Mesenchymal stem cell (in vitro differentiated cells and primary cell): ENCODE results near the gene MYEF2.

ENCODE experiments used
- DNase-seq: peaks from one replicate; pipeline ENCODE4 v3.0.0-alpha.2; 2013
- H2AFZ ChIP-seq: one replicate; pipeline ENCODE4 v1.6.1; 2013; ENCODE audit warnings: low read depth, mild to moderate bottlenecking, control low read depth, inconsistent platforms, low read length, moderate library complexity
- H2AK5ac ChIP-seq: 2 replicates; pipeline ENCODE4 v1.6.1; 2013; ENCODE audit warnings: low read length, moderate library complexity, mild to moderate bottlenecking, inconsistent platforms; ENCODE audit not compliant: severe bottlenecking
- H2BK120ac ChIP-seq: one replicate; pipeline ENCODE4 v1.6.1; 2013; ENCODE audit warnings: low read depth, mild to moderate bottlenecking, inconsistent platforms, low read length, moderate library complexity
- H2BK12ac ChIP-seq, 2 experiments: one replicate each; pipeline ENCODE4 v1.6.1; 2013; ENCODE audit warnings: inconsistent platforms in 2 of 2, low read length in 2 of 2, mild to moderate bottlenecking in 2 of 2, moderate library complexity in 2 of 2, control low read depth in 1 of 2
- H2BK15ac ChIP-seq: one replicate; pipeline ENCODE4 v1.6.1; 2013; ENCODE audit warnings: mild to moderate bottlenecking, low read depth, inconsistent platforms; ENCODE audit not compliant: poor library complexity, severe bottlenecking
- H2BK5ac ChIP-seq: 2 replicates; pipeline ENCODE4 v1.6.1; 2013; ENCODE audit warnings: low read depth, mild to moderate bottlenecking, low read length, control low read depth, inconsistent platforms; ENCODE audit not compliant: poor library complexity, severe bottlenecking
- H3K14ac ChIP-seq, 2 experiments: one replicate each; pipeline ENCODE4 v1.6.1; 2013; ENCODE audit warnings: inconsistent platforms in 2 of 2, low read length in 2 of 2, control low read depth in 1 of 2, mild to moderate bottlenecking in 1 of 2, moderate library complexity in 1 of 2
- H3K18ac ChIP-seq, 2 experiments: one replicate each; pipeline ENCODE4 v1.6.1; 2013; ENCODE audit warnings: inconsistent platforms in 2 of 2, low read length in 2 of 2, control low read depth in 1 of 2, low read depth in 1 of 2, mild to moderate bottlenecking in 1 of 2
- H3K23ac ChIP-seq, 2 experiments: one replicate each; pipeline ENCODE4 v1.6.1; 2013; ENCODE audit warnings: inconsistent platforms in 2 of 2, low read length in 2 of 2, mild to moderate bottlenecking in 2 of 2, moderate library complexity in 2 of 2, control low read depth in 1 of 2
- H3K27ac ChIP-seq: 2 replicates; pipeline ENCODE4 v1.5.1; 2013; ENCODE audit warnings: mild to moderate bottlenecking, moderate library complexity, low read length, control low read depth, inconsistent platforms; ENCODE audit not compliant: poor library complexity, severe bottlenecking
- H3K27me3 ChIP-seq, 2 experiments: 2 replicates each; pipeline versions ENCODE4 v1.6.1 to v1.7.0; 2013; ENCODE audit warnings: low read length in 2 of 2, mild to moderate bottlenecking in 2 of 2, moderate library complexity in 2 of 2, control low read depth in 1 of 2, inconsistent platforms in 1 of 2; ENCODE audit not compliant: control insufficient read depth in 1 of 2, insufficient read depth in 1 of 2
- H3K36me3 ChIP-seq, 2 experiments: 2 replicates each; pipeline versions ENCODE4 v1.6.1 to v1.7.0; 2013; ENCODE audit warnings: low read length in 2 of 2, control low read depth in 1 of 2, inconsistent platforms in 1 of 2, low read depth in 1 of 2, mild to moderate bottlenecking in 1 of 2; ENCODE audit not compliant: insufficient read depth in 2 of 2, control insufficient read depth in 1 of 2
- H3K4ac ChIP-seq, 2 experiments: one replicate each; pipeline ENCODE4 v1.6.1; 2013; ENCODE audit warnings: inconsistent platforms in 2 of 2, low read length in 2 of 2, mild to moderate bottlenecking in 2 of 2, moderate library complexity in 2 of 2, control low read depth in 1 of 2, low read depth in 1 of 2
- H3K4me1 ChIP-seq: 2 replicates; pipeline ENCODE4 v1.6.1; 2013; ENCODE audit warnings: low read depth, low read length, control low read depth; ENCODE audit not compliant: control insufficient read depth, insufficient read depth
- H3K4me2 ChIP-seq: 2 replicates; pipeline ENCODE4 v1.6.1; 2013; ENCODE audit warnings: low read length, mild to moderate bottlenecking, inconsistent platforms; ENCODE audit not compliant: poor library complexity, severe bottlenecking
- H3K4me3 ChIP-seq, 2 experiments: 2 replicates each; pipeline versions ENCODE4 v1.5.1 to v1.7.0; 2013; ENCODE audit warnings: low read length in 2 of 2, mild to moderate bottlenecking in 2 of 2, control low read depth in 1 of 2, low read depth in 1 of 2; ENCODE audit not compliant: insufficient read depth in 1 of 2
- H3K79me1 ChIP-seq: replicated peaks from 2 replicates; pipeline ENCODE4 v1.6.1; 2013; ENCODE audit warnings: mild to moderate bottlenecking, control low read depth, low read length, inconsistent platforms; ENCODE audit not compliant: poor library complexity, severe bottlenecking
- H3K9ac ChIP-seq: 2 replicates; pipeline ENCODE4 v1.7.0; 2013; ENCODE audit warnings: mild to moderate bottlenecking, low read length, moderate library complexity
- H3K9me3 ChIP-seq: 2 replicates; pipeline ENCODE4 v1.7.0; 2013; ENCODE audit warnings: mild to moderate bottlenecking, low read length; ENCODE audit not compliant: control insufficient read depth
- H4K8ac ChIP-seq: one replicate; pipeline ENCODE4 v1.6.1; 2013; ENCODE audit warnings: inconsistent platforms, mild to moderate bottlenecking, low read length, moderate library complexity
- H4K91ac ChIP-seq: one replicate; pipeline ENCODE4 v1.6.1; 2013; ENCODE audit warnings: mild to moderate bottlenecking, low read length, inconsistent platforms
- WGBS: methylation state at CpG from one replicate; pipeline ENCODE4 v1.1.7; 2013; ENCODE audit warnings: mixed read lengths; 5-methylcytosine and 5-hydroxymethylcytosine counted together

MYEF2 gene

DNA sequence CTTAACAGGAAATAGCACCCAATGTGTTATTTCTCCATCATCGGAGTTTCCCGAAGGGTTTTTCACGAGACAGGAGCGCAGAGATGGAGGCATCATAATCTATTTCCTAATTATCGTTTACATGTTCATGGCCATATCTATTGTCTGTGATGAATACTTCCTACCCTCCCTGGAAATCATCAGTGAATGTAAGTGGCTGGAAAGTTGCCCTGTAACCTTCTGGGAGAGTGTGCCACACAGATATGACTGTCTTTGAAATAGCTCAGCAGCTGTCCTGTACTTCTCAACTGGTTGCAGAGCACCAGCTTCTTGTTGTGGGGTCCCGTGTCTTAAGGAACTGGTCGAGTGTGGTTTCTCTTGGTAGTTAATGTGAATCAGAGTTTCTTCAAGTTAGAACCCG is 56.2 kb downstream of the MYEF2 start:
- H3K4me3 ChIP-seq = no peak overlapping the region
- no peak overlapping the region for H3K9ac ChIP-seq
- H3K23ac ChIP-seq = no peak overlapping the region
- H3K27me3 ChIP-seq = peaks cover 0 to 20% of the 10 kb centered on the region in 2 experiments
- no peaks in the 10 kb centered on the region for H3K36me3 ChIP-seq
- H2BK5ac ChIP-seq = no peak overlapping the region
- H3K4me2 ChIP-seq = no peak overlapping the region
- H2BK15ac ChIP-seq = no peak overlapping the region
- no peak overlapping the region for H4K91ac ChIP-seq
- no peaks in the 10 kb centered on the region for H3K4me1 ChIP-seq
- DNase-seq = no peak
- H3K27ac ChIP-seq = no peak overlapping the region
- H2BK120ac ChIP-seq = no peak overlapping the region
- no peak overlapping the region for H2AFZ ChIP-seq
- H3K18ac ChIP-seq = no peak overlapping the region
- WGBS = 95% methylated on average over 7 of the region's 8 CpGs
- no peak overlapping the region for H2AK5ac ChIP-seq
- H3K4ac ChIP-seq = no peak overlapping the region
- H4K8ac ChIP-seq = no peak overlapping the region
- no peak overlapping the region for H2BK12ac ChIP-seq
- H3K9me3 ChIP-seq = no peaks in the 10 kb centered on the region
- no peaks in the 10 kb centered on the region for H3K79me1 ChIP-seq
- no peak overlapping the region for H3K14ac ChIP-seq

GRCh38 chr15:48120745-48121144 is 57.4 kb downstream of the MYEF2 start, which contains the start of gene SLC24A5:
Gene SLC24A5, plus strand, starts transcription at chr15:48120990. Its CDS starts 55 bp downstream, at chr15:48121045.
- Histone ChIP-seq H3K4me2 (no peak within 1 kb of the TSS), H2BK15ac (no peak within 1 kb of the TSS), H4K91ac (no peak within 1 kb of the TSS), H3K14ac (no peak within 1 kb of the TSS), H2BK12ac (no peak within 1 kb of the TSS), H3K9me3 (no peaks in the 10 kb centered on the region), H3K4me1 (no peaks in the 10 kb centered on the region), H3K4ac (no peak within 1 kb of the TSS), H3K36me3 (no peaks in the 10 kb centered on the region), H3K18ac (no peak within 1 kb of the TSS), H3K27ac (no peak within 1 kb of the TSS), H3K23ac (no peak within 1 kb of the TSS), H3K9ac (no peak within 1 kb of the TSS), H2BK120ac (no peak within 1 kb of the TSS), H2AK5ac (no peak within 1 kb of the TSS), H4K8ac (no peak within 1 kb of the TSS), H3K27me3 (peaks cover 0 to 20% of the 10 kb centered on the region in 2 experiments), H3K79me1 (no peaks in the 10 kb centered on the region), H3K4me3 (no peak within 1 kb of the TSS), H2BK5ac (no peak within 1 kb of the TSS), H2AFZ (no peak within 1 kb of the TSS)
- 88% methylated on average over 6 of the region's 6 CpGs for WGBS
- DNase-seq = no peak

DNA sequence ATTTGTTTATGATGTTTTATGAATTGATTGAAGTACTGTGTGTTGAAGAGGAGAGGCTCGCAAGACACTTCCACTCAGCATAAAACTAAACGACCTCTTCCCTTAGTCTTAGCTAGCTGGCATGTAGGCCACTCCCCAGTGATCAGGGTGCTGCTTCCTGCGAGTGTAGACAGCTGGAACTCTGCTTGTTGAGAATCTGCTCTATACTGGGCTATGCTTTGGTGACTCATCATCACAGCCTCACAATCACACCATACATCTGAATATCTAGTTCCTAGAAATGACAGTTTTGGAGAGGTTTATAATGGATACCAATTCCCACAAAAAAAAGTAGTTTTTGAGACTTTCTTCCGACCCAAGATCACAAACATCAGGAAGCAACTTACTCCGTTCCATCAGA is 58.8 kb downstream of the MYEF2 start:
- Histone ChIP-seq H2BK12ac (no peak overlapping the region), H4K91ac (no peak overlapping the region), H2BK120ac (no peak overlapping the region), H3K9ac (no peak overlapping the region), H3K9me3 (no peaks in the 10 kb centered on the region), H3K4me3 (no peak overlapping the region), H3K4me1 (no peaks in the 10 kb centered on the region), H3K4me2 (no peak overlapping the region), H3K23ac (no peak overlapping the region), H3K79me1 (no peaks in the 10 kb centered on the region), H3K36me3 (no peaks in the 10 kb centered on the region), H3K27me3 (peaks cover 0 to 23% of the 10 kb centered on the region in 2 experiments), H4K8ac (no peak overlapping the region), H3K27ac (no peak overlapping the region), H2BK5ac (no peak overlapping the region), H3K4ac (no peak overlapping the region), H3K14ac (no peak overlapping the region), H3K18ac (no peak overlapping the region), H2AFZ (no peak overlapping the region), H2BK15ac (no peak overlapping the region), H2AK5ac (no peak overlapping the region)
- WGBS = 44% methylated on average over 3 of the region's 5 CpGs
- DNase-seq = peak; percentile 9

DNA sequence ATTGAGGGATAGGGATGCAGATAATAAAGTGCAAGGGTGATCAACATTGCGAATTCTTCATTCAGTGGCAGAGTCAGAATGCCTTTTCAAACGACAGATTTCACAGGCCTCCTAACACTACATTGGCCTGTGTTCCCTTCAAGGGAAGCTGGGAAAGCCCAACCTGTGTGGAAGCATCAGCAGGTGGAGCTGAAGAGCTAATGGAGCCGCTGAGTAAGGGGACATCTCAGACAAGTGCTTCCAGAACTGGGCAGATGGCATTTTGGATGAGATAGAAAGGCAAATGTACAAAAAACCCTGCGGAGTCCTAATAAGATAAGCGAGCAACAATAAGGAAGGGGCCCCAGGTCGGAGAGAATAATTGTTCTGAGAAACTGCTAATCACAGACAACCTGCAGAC is 65.9 kb downstream of the MYEF2 start:
- Histone ChIP-seq H3K4me2 (no peak overlapping the region), H3K27ac (no peak overlapping the region), H4K91ac (no peak overlapping the region), H2BK12ac (no peak overlapping the region), H3K14ac (no peak overlapping the region), H3K36me3 (no peaks in the 10 kb centered on the region), H3K4me3 (no peak overlapping the region), H3K23ac (no peak overlapping the region), H4K8ac (no peak overlapping the region), H3K9me3 (no peaks in the 10 kb centered on the region), H2AFZ (no peak overlapping the region), H2BK120ac (no peak overlapping the region), H2AK5ac (no peak overlapping the region), H3K4me1 (no peaks in the 10 kb centered on the region), H2BK15ac (no peak overlapping the region), H3K79me1 (no peaks in the 10 kb centered on the region), H3K18ac (no peak overlapping the region), H2BK5ac (no peak overlapping the region), H3K4ac (no peak overlapping the region), H3K9ac (no peak overlapping the region), H3K27me3 (peaks cover 0 to 34% of the 10 kb centered on the region in 2 experiments)
- peak; percentile 29 for DNase-seq
- 43% methylated on average over 6 of the region's 6 CpGs for WGBS
